GM20431 (cell line): ENCODE data around the gene ARHGEF28.

Experiments
- in situ Hi-C: fragments of 300-500 bp; cut with MseI, MboI; formaldehyde crosslinking; loops from one replicate; pipeline ENCODE4 v1.15.0; 2020; ENCODE audit warnings: low sequenced_read_pairs; ENCODE audit not compliant: unreplicated experiment

Gene ARHGEF28

GRCh38 chr5:73619606-73620333, 6.2 kb upstream of the ARHGEF28 start:
- in situ Hi-C loops = no loop called here

- in situ Hi-C loops = no loop called here
Measured at GRCh38 chr5:73620334-73620687, 5.7 kb upstream of the ARHGEF28 start.

GRCh38 chr5:73623060-73623459, 2.9 kb upstream of the ARHGEF28 start:
- in situ Hi-C loops = no loop called here

GRCh38 chr5:73623901-73624404, 2.0 kb upstream of the ARHGEF28 start:
- in situ Hi-C loops = no loop called here

- in situ Hi-C loops = no loop called here
Measured at GRCh38 chr5:73624888-73625287, 1.1 kb upstream of the ARHGEF28 start.

- in situ Hi-C loops = no loop called here
Measured at GRCh38 chr5:73625372-73625943, 538 bp upstream of the ARHGEF28 start.

- in situ Hi-C loops = no loop called here
Measured at GRCh38 chr5:73626814-73627313, 868 bp downstream of the ARHGEF28 start.

- in situ Hi-C loops = no loop called here
Measured at GRCh38 chr5:73629456-73629855, 3.5 kb downstream of the ARHGEF28 start.

- in situ Hi-C loops = no loop called here
Measured at GRCh38 chr5:73630765-73631164, 4.8 kb downstream of the ARHGEF28 start.

- in situ Hi-C loops = no loop called here
Measured at GRCh38 chr5:73631500-73631899, 5.5 kb downstream of the ARHGEF28 start.

- in situ Hi-C loops = no loop called here
Measured at GRCh38 chr5:73633060-73633459, 7.1 kb downstream of the ARHGEF28 start.

GRCh38 chr5:73636408-73636807, 10.4 kb downstream of the ARHGEF28 start:
- in situ Hi-C loops = no loop called here

GRCh38 chr5:73637565-73637964, 11.6 kb downstream of the ARHGEF28 start:
- in situ Hi-C loops = no loop called here

- in situ Hi-C loops = no loop called here
Measured at GRCh38 chr5:73638344-73639095, 12.5 kb downstream of the ARHGEF28 start.

GRCh38 chr5:73640861-73641320, 14.9 kb downstream of the ARHGEF28 start:
- in situ Hi-C loops = no loop called here

- in situ Hi-C loops = no loop called here
Measured at GRCh38 chr5:73641811-73642210, 15.8 kb downstream of the ARHGEF28 start.

GRCh38 chr5:73642344-73642743, 16.3 kb downstream of the ARHGEF28 start:
- in situ Hi-C loops = no loop called here

- in situ Hi-C loops = no loop called here
Measured at GRCh38 chr5:73644385-73644963, 18.5 kb downstream of the ARHGEF28 start.

- in situ Hi-C loops = no loop called here
Measured at GRCh38 chr5:73647721-73648120, 21.7 kb downstream of the ARHGEF28 start.

GRCh38 chr5:73648515-73648914, 22.5 kb downstream of the ARHGEF28 start:
- in situ Hi-C loops = no loop called here
